BJ (cell line): ENCODE measurements around the gene TRAPPC4. TPM values are rescaled to one million over a fixed set of nuclear protein-coding genes. Genes with fewer than 3 reads are reported as not detected.

Experiments
- CTCF ChIA-PET: fragments of 350-600 bp; formaldehyde crosslinking; extraction: SDS; loops from one replicate; lab custom pipeline; 2021; ENCODE audit warnings: antibody characterized with exemption, inconsistent platforms; lab: Yijun Ruan, JAX
- POLR2A ChIA-PET: fragments of 300-600 bp; sonication (Branson Sonifier 250); formaldehyde crosslinking; extraction: SDS; loops from one replicate; lab custom pipeline; 2021; ENCODE audit warnings: antibody characterized with exemption; lab: Charles Lee
- DNase-seq: peaks from one replicate; pipeline ENCODE4 v3.0.0-alpha.2; 2011; ENCODE audit warnings: low read depth
- H3K27me3 ChIP-seq: 2 replicates; pipeline ENCODE4 v1.6.0; 2011; ENCODE audit warnings: low read length; ENCODE audit not compliant: control insufficient read depth, insufficient read depth
- H3K36me3 ChIP-seq: 2 replicates; pipeline ENCODE4 v1.5.1; 2011; ENCODE audit warnings: low read length; ENCODE audit not compliant: control insufficient read depth, insufficient read depth
- H3K4me3 ChIP-seq: 2 replicates; pipeline ENCODE4 v1.5.1; 2011; ENCODE audit warnings: low read depth, mild to moderate bottlenecking, control low read depth, low read length
- CTCF ChIP-seq: IDR thresholded peaks from 2 replicates; pipeline ENCODE4 v1.5.1; 2011; ENCODE audit warnings: low read depth, mild to moderate bottlenecking, control low read depth, inconsistent platforms, low read length, moderate library complexity; ENCODE audit not compliant: insufficient read depth
- polyA plus RNA-seq: library from polyadenylated mRNA; depleted of rRNA; stranded (reverse); fragments of >200 nt; gene quantifications from 2 replicates; pipeline ENCODE4 v1.2.3, GENCODE V29; 2011

TRAPPC4 gene
- polyA plus RNA-seq, 1 experiment = 167 TPM

DNA sequence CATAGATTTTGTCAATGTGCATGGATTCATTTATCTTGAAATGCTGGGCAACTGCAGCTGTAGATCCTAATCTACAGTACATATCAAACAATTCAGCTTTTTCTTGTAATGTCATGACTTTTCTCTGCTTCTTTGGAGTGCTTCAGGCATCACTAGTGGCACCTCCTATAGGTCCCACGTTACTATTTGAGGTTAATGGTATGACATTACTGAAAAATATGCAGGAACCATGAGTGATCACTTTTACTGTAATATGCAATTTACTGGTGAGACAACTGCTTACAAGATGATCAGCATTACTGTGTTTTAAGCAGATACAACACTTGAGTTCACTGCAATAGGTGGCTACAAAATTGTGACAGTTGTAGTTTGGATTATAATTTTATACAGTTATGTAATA, 17.7 kb upstream of the TRAPPC4 start:
- Histone ChIP-seq H3K27me3 (no peaks in the 10 kb centered on the region), H3K36me3 (no peaks in the 10 kb centered on the region; the same call in 1 of the 2 replicates), H3K4me3 (no peak overlapping the region)
- CTCF ChIA-PET = interaction anchor here (2.0 kb wide), 1 partner anchor 15 kb away, joined by 5 read pairs; no protein-coding TSS in a partner anchor
- POLR2A ChIA-PET = no interaction called here
- peak; percentile 25 for DNase-seq
- TF ChIP-seq CTCF = no peak

DNA sequence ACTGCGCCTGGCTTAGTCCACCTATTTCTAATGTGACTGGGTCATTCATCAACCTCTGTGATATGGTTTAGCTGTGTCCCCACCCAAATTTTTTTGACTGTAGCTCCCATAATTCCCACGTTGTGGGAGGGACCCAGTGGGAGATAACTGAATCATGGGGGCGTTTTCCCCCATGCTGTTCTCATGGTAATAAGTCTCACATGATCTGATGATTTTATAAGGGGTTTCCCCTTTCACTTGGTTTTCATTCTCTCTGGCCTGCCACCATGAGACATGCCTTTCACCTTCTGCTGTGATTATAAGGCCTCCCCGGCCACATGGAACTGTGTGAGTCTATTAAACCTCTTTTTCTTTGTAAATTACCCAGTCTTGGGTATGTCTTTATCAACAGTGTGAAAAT, 11.9 kb upstream of the TRAPPC4 start:
- POLR2A ChIA-PET = no interaction called here
- TF ChIP-seq CTCF = no peak
- no peak for DNase-seq

DNA sequence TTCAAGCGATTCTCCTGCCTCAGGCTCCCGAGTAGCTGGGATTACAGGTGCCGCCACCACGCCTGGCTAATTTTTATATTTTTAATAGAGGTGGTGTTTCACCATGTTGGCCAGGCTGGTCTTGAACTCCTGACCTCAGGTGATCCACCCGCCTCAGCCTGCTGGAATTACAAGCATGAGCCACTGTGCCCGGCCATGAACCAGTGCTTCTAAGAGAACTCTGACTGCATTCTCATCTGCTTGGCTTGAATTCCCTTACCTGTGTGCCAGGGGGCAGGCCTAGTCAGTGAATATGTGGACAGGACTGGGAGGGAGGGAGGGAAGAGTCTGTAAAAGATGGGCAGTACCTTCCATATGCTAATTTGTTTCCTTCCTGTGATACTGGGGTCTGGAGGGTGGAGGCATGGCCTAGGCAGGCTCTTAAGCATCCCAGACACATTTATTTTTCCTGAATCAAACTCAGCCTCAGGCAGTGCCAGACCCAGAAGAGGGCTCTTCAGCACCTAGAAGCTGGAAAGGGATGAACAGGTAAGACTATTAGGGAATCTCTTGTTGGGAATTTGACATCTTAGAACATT, 7.0 kb upstream of the TRAPPC4 start:
- H3K4me3 ChIP-seq = no peak overlapping the region
- no peak for TF ChIP-seq CTCF
- CTCF ChIA-PET = no interaction called here
- POLR2A ChIA-PET = no interaction called here
- no peak for DNase-seq
- peaks cover 16% of the 10 kb centered on the region for H3K36me3 ChIP-seq
- no peaks in the 10 kb centered on the region for H3K27me3 ChIP-seq

More for the DNA sequence above, 11.9 kb upstream of the TRAPPC4 start:
- H3K36me3 ChIP-seq = peaks cover 7% of the 10 kb centered on the region
- CTCF ChIA-PET = no interaction called here
- H3K4me3 ChIP-seq = no peak overlapping the region
- no peaks in the 10 kb centered on the region for H3K27me3 ChIP-seq

- no peak for DNase-seq
- Histone ChIP-seq H3K27me3 (no peaks in the 10 kb centered on the region), H3K36me3 (peaks cover 16% of the 10 kb centered on the region), H3K4me3 (no peak overlapping the region)
- ChIA-PET CTCF (interaction anchor here (0.6 to 1.0 kb wide), 2 partner anchors 15 to 1528 kb away, joined by 3 read pairs; partner anchors contain the start of gene CENATAC), POLR2A (no interaction called here)
- TF ChIP-seq CTCF = no peak
Measured at GRCh38 chr11:119012629-119013170, 5.9 kb upstream of the TRAPPC4 start.

DNA sequence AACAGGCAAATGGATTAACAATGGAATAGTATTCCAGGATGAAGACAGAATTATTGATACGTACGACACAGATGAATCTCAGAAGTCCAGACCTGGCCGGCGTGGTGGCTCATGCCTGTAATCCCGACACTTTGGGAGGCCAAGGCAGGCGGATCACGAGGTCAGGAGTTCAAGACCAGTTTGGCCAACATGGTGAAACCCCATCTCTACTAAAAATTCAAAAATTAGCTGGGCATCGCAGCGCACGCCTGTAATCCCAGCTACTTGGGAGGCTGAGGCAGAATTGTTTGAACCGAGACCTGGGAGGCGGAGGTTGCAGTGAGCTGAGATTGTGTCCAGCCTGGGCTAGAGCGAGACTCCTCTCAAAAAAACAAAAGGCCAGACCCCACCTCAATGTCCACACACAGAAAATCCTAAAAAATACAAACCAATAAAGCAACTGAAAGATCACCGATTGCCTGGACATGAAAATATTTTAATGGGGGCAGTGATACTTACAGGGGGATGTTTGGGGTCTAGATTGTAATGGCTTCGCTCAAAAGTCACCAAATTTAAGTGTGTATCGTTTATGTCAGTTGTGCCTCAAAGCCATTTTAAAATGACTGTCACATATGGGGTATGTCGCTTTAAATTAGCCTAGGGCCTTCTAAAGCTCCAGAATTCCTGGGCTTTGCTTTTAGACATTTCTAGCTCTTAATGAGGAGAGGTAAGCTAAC, 4.2 kb upstream of the TRAPPC4 start:
- Histone ChIP-seq H3K27me3 (no peaks in the 10 kb centered on the region), H3K36me3 (peaks cover 16% of the 10 kb centered on the region), H3K4me3 (no peak overlapping the region)
- no peak for TF ChIP-seq CTCF
- DNase-seq = no peak
- POLR2A ChIA-PET = no interaction called here
- CTCF ChIA-PET = interaction anchor here (0.6 to 1.0 kb wide), 2 partner anchors 89 to 325 kb away, joined by 3 to 5 read pairs; partner anchors contain the start of gene BCL9L
